H7 (cell line): ENCODE results near the gene RESP18. TPM values are rescaled to one million over a fixed set of nuclear protein-coding genes. Genes with fewer than 3 reads are reported as not detected.
"Not testable (repeated sequence)": the region's sequence is repeated elsewhere in the genome, so short reads cannot be mapped to it uniquely, and the experiment has no call there.

Source experiments
- DNase-seq: peaks from one replicate; pipeline ENCODE4 v3.0.0; 2012
- H3K27me3 ChIP-seq: 2 replicates; pipeline ENCODE4 v1.6.0; 2011; ENCODE audit warnings: mild to moderate bottlenecking, low read length; ENCODE audit not compliant: control insufficient read depth, insufficient read depth
- H3K36me3 ChIP-seq: replicated peaks from 2 replicates; pipeline ENCODE4 v1.5.1; 2011; ENCODE audit warnings: low read length; ENCODE audit not compliant: control insufficient read depth, insufficient read depth
- H3K4me3 ChIP-seq: 2 replicates; pipeline ENCODE4 v1.5.1; 2011; ENCODE audit warnings: low read depth, mild to moderate bottlenecking, control low read depth, low read length, moderate library complexity; ENCODE audit not compliant: insufficient read depth
- total RNA-seq: library from RNA; depleted of rRNA; stranded (reverse); fragments of >200 nt; shearing (Covaris generic); gene quantifications from 2 replicates; pipeline ENCODE4 v1.2.3, GENCODE V29; 2014

Gene RESP18
- total RNA-seq, 1 experiment from 2014 or later: not detected

DNA sequence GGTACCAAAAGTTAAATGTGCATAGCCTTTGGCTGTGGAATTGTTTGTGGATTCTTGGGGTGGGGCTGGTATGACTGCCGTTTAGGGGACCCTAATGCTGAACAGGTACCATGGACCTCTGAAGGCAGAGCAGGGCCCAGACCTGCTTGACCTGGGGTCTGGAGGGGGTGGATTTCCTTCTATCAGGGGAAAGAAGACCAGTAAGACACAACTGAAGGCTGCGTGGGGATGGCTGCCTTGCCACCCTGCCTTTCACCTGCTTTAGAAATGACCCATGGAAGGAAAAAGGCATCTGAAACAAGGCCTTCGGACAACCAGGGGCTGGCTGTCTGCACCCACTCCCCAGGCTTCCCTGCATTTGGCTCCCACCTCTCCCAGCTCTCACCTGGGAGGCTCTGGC, 17.7 kb upstream of the RESP18 start:
- Histone ChIP-seq H3K27me3 (peaks cover 6% of the 10 kb centered on the region), H3K36me3 (no peaks in the 10 kb centered on the region), H3K4me3 (no peak overlapping the region)
- DNase-seq: no peak

DNA sequence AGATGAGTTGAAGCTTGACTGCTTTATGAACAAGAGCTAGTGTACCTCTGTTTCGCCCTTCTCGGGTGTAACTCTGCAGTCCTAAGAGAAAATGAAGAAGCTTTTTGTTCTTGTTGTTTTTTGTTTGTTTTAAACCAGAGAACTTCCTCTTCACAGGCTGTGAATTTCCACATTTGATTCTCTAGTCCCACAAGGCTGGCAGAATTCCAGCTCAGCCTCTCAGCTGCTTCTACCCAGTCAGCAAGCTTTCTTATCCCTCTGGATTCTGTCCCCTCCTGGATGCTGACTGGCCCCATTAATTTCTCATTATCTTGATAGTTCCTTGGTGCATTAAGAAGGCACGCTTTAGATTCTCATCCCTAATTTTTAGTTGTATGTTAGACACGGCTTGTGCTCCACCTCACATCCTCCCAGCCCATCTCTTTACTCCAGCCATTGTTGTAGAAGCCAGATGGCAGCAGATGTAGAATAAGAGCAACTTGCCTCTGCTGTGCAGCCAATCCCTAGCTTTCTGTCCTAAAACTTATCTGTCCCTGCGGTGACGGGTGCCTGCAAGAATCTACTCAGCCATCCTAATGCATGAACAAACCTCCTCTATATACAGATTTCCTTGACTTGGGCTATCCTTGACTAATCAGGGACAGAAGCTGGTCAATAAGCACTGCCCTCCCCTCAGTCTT, 12.3 kb upstream of the RESP18 start:
- H3K27me3 ChIP-seq: 0 out of 2 replicates have a peak, but pooled peaks cover 1% of the 10 kb centered on the region
- no peak overlapping the region for H3K4me3 ChIP-seq
- no peak for DNase-seq
- no peaks in the 10 kb centered on the region for H3K36me3 ChIP-seq

DNA sequence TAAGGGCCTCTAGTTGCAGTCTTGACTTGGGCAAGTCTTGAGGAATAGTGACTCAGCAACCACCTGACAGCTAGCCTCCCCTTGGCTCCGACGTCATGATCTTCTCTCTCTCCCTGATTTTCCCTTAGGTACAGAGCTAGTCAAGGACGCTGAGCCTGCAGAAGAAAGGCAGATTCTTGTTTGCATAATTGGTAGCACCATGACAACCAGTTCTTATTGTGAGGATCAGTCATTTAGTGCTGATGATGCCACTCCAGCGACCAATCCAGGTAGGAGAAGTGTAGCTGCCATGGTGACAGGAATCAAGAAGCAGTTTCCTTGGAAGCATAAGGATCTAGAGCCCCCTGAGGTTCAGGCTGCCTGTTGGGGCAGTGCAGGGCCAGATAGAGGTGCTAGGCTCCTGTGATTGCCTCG, 2.8 kb upstream of the RESP18 start:
- no peak overlapping the region for H3K4me3 ChIP-seq
- H3K27me3 ChIP-seq: peaks cover 36% of the 10 kb centered on the region
- no peak for DNase-seq
- no peaks in the 10 kb centered on the region for H3K36me3 ChIP-seq

DNA sequence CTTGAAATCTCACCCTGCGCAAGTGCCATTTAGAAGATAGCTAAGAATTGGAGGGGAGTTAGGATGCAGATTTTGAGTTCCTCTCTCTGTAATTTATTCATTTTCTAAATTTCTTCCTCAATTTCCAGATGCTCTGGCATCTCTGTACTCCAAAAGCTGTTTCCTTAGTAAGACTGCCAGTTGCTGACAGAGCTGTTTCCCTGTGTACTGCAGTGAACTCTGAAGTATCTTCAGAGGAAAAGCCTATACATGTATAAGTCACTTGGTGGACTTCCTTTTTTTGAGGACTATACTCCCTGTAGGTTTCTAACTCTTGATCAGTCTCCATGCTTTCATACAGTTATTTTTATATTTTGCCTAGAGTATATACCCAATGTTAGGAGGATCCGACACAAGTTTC, 1.5 kb upstream of the RESP18 start:
- Histone ChIP-seq H3K36me3 (no peaks in the 10 kb centered on the region), H3K4me3 (no peak overlapping the region), H3K27me3 (peaks cover 46% of the 10 kb centered on the region)
- DNase-seq: no peak

DNA sequence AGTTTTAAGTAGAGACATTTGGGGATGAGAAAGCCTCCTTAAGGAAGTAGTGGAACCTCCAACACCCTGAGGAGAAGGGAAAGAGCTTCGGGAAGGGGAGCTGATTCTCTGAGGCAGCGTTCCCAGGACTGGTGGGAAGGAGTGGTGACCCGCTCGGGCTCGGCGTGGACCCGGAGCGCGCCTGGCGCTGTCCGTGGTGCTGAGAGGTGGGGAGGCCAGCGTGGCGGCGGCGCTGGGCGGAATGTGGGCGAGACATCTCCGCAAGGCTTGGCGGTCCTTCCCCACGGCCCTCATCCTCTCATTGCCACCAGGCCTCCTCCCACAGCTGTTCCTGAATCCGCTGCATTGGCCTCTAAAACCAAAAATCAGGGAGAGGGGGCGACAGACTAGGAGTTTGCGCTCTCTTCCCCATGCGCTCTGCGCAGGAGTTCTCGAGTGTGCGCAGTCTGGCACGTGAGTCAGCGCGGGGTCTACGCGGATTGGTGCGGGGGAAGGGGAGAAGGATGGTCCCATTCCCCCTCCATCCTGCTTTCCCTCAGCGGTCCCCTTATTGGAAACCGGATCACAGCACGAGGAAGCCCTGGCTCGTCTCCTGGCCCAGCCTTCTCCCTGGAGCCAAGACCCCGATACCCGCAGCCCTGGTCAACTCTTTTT, 857 bp downstream of the RESP18 start:
- Histone ChIP-seq H3K27me3 (peaks cover 53% of the 10 kb centered on the region), H3K36me3 (no peaks in the 10 kb centered on the region), H3K4me3 (no peak overlapping the region)
- peak; percentile 87 for DNase-seq

DNA sequence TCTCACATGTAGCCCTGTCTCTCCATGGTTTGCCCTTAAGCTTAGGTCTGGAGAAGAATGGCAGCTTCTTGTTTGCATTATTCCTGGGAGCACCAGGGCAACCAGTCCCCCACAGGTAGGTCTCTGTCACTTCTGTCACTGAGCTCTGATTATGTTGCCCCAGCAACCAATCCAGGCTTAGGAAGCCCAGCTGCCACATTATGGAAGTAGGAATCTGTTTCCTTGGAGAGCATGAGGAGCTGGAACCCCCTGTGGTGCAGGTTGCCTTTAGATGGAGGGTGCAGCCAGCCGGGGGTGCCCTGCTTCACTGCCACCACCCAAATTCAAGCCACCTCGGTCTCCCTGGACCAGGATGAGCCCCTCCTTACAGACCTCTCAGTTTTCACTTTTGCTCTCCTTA, 4.8 kb downstream of the RESP18 start:
- Histone ChIP-seq H3K4me3 (no peak overlapping the region), H3K27me3 (peaks cover 42% of the 10 kb centered on the region), H3K36me3 (no peaks in the 10 kb centered on the region)
- no peak for DNase-seq

DNA sequence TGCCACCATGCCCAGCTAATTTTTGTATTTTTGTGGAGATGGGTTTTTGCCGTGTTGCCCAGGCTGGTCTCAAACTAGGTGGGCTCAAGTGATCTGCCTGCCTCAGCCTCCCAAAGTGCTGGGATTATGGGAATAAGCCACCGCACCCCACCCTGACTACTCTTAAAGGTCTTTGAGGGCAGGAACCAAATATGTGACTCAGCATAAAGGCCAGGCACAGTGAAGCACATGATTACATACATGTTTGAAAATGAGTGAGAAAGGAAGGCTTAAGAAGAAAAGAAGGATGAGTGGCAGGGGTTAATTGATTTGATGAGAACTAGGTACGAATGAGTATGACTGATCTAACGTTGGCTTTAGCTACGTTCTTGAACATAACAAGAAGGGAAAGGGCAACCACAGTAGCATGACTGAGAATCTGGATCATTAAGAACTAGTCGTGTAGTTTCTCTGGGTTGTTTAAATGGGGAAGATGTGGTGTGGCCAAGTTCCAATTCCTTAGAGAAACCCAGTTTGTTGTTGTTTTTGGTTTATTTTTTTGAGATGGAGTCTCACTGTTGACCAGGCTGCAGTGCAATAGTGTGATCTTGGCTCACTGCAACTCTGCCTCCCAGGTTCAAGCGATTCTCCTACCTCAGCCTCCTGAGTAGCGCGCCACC, 6.8 kb downstream of the RESP18 start:
- peaks cover 23% of the 10 kb centered on the region for H3K27me3 ChIP-seq
- DNase-seq: no peak
- no peaks in the 10 kb centered on the region for H3K36me3 ChIP-seq
- no peak overlapping the region for H3K4me3 ChIP-seq

DNA sequence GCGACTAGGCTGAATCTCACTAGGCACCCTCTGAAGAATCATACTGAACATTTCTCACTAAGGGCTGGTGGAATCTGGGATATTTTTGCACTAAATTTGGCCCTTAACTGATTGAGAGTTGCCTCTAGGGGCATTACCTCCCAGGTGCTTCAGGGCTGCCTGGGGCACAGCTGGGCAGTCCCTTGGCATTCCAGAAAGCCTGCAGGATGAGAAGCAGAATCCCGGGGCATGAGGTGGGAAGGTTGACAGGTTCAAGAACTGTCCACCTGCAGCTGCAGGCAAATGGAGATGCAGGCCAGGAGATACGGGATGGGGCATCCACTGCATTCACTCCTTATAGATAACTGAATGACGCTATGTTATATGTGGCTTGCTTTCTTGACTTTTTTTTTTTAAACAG, 7.4 kb downstream of the RESP18 start:
- H3K27me3 ChIP-seq: peaks cover 17% of the 10 kb centered on the region

DNA sequence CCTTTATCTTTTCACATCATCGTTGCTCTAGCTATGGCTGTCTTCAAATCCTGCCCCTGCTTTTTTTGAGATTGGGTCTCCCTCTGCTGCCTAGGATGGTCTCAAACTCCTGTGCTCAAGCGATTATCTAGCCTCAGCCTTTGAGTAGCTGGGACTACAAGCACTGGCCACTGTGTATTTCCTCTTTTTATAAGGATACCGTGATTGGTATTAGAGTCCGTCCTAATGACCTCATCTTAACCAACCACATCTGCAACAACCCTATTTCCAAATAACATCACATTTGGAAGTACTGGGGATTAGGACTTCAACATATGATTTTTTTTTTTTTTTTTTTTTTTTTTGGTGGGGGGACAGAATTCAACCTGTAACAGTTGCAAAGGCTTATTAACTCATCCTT, 9.1 kb downstream of the RESP18 start:
- Histone ChIP-seq H3K27me3 (peaks cover 7% of the 10 kb centered on the region; the same call in 1 of the 2 replicates), H3K36me3 (no peaks in the 10 kb centered on the region), H3K4me3 (no peak overlapping the region)
- no peak for DNase-seq

More for the DNA sequence above, 7.4 kb downstream of the RESP18 start:
- no peaks in the 10 kb centered on the region for H3K36me3 ChIP-seq
- DNase-seq: no peak
- H3K4me3 ChIP-seq: no peak overlapping the region

DNA sequence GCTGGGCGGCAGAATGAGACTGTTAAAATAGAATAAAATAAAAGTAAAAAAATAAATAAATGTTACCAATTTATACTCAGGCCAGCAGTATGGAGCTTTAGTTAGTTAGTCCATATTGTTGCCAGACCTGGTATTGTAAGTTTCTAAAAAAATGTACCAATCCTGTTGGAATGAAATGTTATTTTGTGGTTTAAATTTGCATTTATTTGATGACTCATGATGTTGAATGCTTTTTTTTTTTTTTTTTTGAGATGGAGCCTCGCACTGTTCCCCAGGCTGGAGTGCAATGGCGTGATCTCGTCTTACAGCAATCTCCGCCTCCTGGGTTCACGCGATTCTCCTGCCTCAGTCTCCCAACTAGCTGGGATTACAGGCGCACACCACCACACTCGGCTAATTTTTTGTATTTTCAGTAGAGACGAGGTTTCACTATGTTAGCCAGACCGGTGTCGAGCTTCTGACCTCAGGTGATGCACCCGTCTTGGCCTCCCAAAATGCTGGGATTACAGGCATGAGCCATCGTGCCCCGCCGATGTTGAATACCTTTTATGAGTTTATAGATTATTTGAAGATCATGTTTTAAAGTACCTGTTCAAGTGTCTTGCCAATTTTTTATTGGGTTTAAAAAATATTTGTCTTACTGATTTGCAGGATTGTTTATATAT, 17.6 kb downstream of the RESP18 start:
- Histone ChIP-seq H3K27me3 (peaks cover 4% of the 10 kb centered on the region; the same call in 1 of the 2 replicates), H3K4me3 (no peak overlapping the region), H3K36me3 (no peaks in the 10 kb centered on the region)
- no peak for DNase-seq

DNA sequence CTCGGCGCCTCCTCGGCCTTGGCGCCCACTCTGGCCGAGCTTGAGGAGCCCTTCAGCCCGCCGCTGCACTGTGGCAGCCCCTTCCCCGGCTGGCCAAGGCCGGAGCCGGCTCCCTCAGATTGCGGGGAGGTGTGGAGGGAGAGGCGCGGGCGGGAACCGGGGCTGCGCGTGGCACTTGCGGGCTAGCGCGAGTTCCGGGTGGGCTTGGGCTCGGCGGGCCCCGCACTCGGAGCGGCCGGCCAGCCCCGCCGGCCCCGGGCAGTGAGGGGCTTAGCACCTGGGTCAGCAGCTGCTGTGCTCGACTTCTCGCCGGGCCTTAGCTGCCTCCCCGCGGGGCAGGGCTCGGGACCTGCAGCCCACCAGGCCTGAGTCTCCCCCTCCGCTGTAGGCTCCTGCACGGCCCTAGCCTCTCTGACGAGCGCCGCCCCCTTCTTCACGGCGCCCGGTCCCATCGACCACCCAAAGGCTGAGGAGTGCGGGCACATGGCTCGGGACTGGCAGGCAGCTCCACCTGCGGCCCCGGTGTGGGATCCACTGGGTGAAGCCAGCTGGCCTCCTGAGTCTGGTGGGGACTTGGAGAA, 19.8 kb downstream of the RESP18 start:
- H3K36me3 ChIP-seq, H3K4me3 ChIP-seq, DNase-seq: not testable (repeated sequence)
- H3K27me3 ChIP-seq: peaks cover 18% of the 10 kb centered on the region; the same call in 1 of the 2 replicates

DNA sequence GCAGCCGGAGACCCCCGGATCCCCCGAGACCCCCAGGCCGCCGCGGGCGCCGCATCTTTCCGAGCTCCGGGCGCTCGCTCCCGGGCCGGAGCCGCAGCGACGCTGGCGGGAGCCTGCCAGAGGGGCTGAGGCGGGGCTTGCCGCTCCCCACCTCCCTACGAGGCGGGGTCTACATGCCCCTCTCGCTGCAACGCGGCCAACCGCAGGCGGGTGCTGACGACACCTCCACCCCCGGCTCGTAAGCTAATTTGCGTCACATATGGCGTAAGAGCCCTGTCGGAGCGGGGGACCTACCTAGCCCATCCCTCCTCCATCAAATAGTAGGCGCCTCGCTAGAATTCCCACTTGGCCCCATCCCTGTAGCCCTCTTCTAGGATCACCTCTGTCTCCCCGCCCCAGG, 23.3 kb downstream of the RESP18 start, which contains the start of gene PTPRN:
Gene PTPRN (minus strand): TSS at position 124 of the 400 bp plus-strand sequence. CDS start 69 bp downstream, at position 55.
- Histone ChIP-seq H3K27me3 (peaks cover 26% of the 10 kb centered on the region), H3K4me3 (peak within 1 kb of the TSS; percentile 53), H3K36me3 (no peaks in the 10 kb centered on the region)
- DNase-seq: peak; percentile 97

DNA sequence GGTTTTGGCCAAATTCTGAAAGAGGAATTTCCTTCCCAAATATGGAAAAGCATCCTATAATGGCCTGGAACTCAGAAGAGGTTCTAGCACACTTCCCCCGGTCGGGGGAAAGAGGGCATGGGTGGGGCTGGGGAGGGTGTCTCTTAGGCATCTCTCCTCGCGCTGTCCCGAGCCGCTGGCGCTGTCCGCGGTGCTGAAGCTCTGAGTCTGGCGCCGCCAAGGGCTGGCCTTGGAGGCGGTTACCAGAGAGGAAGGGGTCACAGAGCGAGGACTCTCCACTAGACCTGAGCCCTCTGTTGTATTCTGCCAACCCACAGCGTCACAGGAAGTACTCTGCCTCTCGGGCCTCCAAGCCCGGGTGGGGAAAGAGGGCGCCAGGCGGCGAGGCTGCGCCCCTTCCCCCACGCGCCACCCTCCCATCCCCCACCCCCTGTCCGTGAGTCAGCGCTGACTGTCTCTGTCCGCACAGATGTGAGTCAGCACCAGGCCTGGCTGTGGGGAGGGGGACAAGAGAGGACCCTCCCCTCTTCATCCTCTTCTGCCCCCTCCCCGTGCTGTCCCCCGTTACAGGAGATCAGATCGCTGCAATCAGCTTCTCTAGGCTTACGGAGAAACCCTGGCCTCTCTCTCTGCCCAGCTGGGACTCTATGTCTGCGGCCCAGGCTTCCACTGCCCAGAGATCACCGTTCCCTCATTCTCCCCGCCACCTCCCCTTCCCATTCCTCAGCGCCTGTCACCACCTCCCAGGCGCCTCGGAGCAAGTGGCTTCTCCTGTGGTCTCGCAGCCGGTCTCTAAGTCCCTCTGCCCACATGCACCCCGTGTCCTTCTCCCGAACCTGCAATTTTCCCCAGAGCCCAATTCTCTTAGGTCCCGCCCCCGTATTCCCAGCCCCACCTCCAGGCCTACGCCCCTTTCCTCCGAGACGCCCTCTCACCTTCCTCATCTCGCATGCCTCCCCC, 24.1 kb downstream of the RESP18 start:
- peak overlapping the region; percentile 53 for H3K4me3 ChIP-seq
- H3K36me3 ChIP-seq: no peaks in the 10 kb centered on the region
- peak; percentile 94 for DNase-seq
- peaks cover 29% of the 10 kb centered on the region for H3K27me3 ChIP-seq
